ENCODE measurements around the gene GGCT. TPM values are rescaled to one million over a fixed set of nuclear protein-coding genes. Genes with fewer than 3 reads are reported as not detected.

GGCT gene
- total RNA-seq, 4 donors from 2014 or later, result 33.6 to 210 (median 130) TPM

DNA sequence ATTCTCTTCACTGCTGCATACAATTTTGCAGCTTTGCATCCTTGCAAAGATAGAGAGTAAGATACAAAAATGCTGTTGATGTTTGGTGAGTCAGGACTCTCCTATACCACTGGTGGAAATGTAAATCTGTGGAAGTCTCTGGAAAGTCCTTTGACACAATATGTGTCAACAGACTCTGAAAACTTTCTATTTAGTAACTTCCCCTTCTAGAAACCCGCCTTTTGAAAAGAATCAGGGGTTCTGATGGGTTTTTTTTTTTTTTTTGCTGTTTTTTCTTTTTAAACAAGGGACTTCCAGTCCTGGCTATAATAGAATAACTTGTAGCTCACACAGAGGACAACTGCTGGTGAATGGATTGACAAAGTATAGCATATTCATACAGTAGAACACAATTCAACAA lies 42.5 kb downstream of the GGCT start:
- TF ChIP-seq, protein P1, sequence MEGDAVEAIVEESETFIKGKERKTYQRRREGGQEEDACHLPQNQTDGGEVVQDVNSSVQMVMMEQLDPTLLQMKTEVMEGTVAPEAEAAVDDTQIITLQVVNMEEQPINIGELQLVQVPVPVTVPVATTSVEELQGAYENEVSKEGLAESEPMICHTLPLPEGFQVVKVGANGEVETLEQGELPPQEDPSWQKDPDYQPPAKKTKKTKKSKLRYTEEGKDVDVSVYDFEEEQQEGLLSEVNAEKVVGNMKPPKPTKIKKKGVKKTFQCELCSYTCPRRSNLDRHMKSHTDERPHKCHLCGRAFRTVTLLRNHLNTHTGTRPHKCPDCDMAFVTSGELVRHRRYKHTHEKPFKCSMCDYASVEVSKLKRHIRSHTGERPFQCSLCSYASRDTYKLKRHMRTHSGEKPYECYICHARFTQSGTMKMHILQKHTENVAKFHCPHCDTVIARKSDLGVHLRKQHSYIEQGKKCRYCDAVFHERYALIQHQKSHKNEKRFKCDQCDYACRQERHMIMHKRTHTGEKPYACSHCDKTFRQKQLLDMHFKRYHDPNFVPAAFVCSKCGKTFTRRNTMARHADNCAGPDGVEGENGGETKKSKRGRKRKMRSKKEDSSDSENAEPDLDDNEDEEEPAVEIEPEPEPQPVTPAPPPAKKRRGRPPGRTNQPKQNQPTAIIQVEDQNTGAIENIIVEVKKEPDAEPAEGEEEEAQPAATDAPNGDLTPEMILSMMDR (IDR thresholded peaks at IDR 0.05), result no peak
- DNase-seq (ENCODE audit: low spot score), result no peak
- no peak for ATAC-seq (ENCODE audit: low FRiP score)

DNA sequence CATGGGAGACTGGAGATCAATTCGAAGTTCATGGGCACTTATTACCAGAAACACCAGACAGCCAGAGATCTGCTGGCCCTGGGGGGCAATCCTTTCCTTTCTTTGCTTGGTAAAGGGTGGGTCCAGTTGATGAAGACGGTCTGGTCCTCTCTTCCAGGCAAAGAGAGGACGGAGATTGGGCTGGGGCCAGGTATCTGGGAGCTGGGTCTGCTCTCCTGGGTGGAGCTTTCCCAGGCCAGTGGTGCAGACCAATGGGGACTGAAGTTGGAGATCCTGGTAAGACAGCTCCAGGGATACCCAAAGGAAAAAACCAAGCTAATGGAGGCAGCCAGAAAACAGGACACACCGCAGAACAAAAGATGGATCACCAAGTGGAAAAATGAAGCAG lies 44.4 kb downstream of the GGCT start:
- TF ChIP-seq, protein P1 (IDR thresholded peaks at IDR 0.05), result no peak
- ATAC-seq (ENCODE audit: low FRiP score) (no peak), DNase-seq (ENCODE audit: low spot score) (no peak)

DNA sequence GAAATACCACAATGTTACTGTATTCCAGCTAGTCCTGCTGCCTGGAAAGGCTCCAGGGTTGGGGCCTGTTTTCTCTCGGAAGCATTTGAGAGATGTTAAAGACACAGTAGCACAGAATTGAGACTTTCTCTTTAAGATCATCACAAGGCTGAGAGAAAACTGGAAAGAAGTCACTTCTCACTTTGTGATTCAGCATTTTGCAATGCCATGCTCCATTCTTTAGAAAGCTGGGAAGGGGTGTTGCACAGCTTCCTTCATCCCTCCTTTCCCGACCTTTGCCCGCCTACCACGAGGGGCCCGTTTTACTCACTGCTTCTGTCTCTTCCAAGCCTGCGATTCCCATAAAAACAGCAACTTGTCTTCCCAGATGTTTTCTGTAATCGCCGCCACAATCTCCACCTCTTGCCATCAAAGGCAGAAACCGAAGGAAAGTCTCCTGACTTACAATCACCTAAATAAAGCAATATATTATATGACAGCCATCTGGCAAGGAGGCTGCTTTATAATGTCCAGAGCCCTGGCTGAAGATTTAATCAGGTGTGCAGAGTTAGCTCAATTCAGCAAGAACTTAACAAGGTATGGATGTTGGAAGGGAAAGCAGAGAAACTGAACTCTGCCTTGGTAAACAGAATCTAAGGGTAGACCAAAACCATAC lies 44.9 kb downstream of the GGCT start:
- DNase-seq (ENCODE audit: low spot score) (no peak), ATAC-seq (ENCODE audit: low FRiP score) (peak; percentile 93)
- TF ChIP-seq, protein P1 (IDR thresholded peaks at IDR 0.05), result no peak

DNA sequence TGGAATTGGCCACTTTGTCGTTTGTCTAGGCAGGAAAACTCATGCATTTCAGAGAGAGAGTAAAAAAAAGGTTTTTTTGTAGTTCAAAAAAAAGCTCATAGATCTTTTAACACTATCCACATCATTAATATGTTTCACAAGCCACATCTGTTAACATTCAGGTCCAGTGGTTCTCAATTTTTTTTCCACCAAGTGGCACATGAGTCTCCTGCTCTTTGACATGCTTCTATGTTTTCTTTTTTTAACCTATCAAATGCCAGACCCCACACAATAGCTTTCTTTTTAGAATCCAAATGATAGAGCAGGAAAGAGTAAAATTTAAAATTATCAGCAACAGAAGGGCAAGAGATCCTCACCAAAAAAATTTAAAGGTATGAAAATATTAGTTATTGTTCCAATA lies 46.3 kb downstream of the GGCT start:
- TF ChIP-seq, protein P1 (IDR thresholded peaks at IDR 0.05), result no peak
- ATAC-seq (ENCODE audit: low FRiP score) (no peak), DNase-seq (ENCODE audit: low spot score) (no peak)

DNA sequence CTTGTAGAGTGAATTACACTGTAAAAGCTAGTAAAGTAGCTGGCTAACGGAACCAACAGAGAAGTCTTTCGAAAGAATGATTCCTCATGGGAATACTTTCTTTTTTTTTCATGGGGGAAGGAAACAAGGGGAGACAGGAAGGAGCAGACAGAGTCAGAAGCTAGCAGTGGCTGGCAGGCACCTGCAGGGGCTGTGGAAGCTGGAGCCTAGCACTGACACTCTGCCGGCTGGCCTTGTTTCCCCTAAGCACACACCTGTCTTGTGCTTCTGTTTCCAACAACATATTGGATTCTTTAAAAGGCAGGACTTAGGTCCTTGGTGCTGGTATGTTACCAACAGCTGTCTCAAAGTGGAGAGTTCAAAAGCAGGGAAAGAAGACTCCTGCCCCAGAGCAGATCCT lies 50.7 kb downstream of the GGCT start:
- TF ChIP-seq, protein P1 (IDR thresholded peaks at IDR 0.05), result no peak
- DNase-seq (ENCODE audit: low spot score) (no peak), ATAC-seq (ENCODE audit: low FRiP score) (no peak)

DNA sequence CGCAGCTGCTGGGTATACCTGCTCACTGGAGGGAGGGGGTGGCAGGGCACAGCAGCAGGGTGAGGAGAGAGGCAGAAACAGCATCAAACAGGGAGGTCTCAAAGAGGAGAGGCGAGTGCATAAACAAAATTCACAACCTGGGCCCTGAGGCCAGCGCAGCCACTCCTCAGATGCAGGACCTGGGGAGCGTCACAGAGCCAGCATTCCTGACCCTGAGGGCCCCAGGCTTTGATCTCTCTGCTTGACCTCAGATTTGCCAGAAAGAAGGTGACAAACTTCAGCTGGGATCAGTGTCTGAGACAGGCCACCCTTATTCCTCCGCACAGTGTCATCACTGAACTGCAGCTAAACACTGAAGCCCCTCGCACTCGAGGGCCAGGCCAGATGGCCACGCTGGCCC lies 51.6 kb downstream of the GGCT start:
- TF ChIP-seq, protein P1 (IDR thresholded peaks at IDR 0.05), result no peak
- DNase-seq (ENCODE audit: low spot score), result no peak
- no peak for ATAC-seq (ENCODE audit: low FRiP score)

DNA sequence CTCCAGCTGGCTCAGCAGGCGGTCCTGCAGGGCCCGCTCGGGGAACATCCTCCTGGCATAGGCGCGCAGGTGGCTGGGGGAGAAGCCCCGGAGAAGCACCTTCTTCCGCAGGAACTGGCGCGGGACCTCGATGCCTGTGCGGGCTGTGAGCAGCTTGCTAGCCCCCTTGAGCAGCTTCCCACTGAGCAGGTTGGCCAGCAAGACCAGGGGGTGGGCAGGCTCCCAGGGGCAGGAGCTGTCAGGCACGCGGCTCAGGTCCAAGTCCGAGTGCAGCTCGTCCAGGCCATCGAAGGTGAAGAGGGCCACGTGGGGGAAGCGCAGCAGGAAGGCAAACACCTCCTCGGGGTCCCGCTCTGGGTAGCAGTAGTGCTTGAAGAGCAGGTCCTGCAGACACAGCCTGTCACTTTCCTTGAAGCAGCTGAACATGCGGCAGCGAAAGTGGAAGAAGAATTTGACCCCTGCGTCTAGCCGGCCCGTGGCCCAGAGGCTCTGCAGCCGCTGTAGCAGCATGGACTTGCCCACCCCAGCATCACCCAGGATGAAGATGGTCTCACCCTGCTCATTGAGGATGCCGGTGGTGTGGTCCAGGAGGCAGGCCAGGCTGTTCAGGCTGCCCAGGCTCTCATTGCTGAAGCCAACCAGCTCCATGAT lies 52.2 kb downstream of the GGCT start:
- TF ChIP-seq, protein P1 (IDR thresholded peaks at IDR 0.05), result no peak
- DNase-seq (ENCODE audit: low spot score) (no peak), ATAC-seq (ENCODE audit: low FRiP score) (no peak)
